GM18499 (cell line): ENCODE results near the gene NDOR1.
"Not testable (repeated sequence)": the region's sequence is repeated elsewhere in the genome, so short reads cannot be mapped to it uniquely, and the experiment has no call there.

Experiments
- ATAC-seq: cut with Tn5 transposase; IDR thresholded peaks from one replicate; pipeline ENCODE4 v1.9.1; 2021; ENCODE audit warnings: moderate number of reproducible peaks; ENCODE audit not compliant: insufficient read depth, unreplicated experiment

The NDOR1 gene

GRCh38 chr9:137253717-137254623, 48.5 kb downstream of the NDOR1 start:
- ATAC-seq = no peak

GRCh38 chr9:137254624-137255447, 49.3 kb downstream of the NDOR1 start, which contains the start of gene NELFB:
Gene NELFB, plus strand, starts transcription at chr9:137255327.
- ATAC-seq = no peak

GRCh38 chr9:137255448-137256114, 50.1 kb downstream of the NDOR1 start:
- no peak for ATAC-seq

GRCh38 chr9:137256362-137256761, 50.9 kb downstream of the NDOR1 start:
- no peak for ATAC-seq

GRCh38 chr9:137256856-137257255, 51.4 kb downstream of the NDOR1 start:
- no peak for ATAC-seq

GRCh38 chr9:137262173-137262908, 56.8 kb downstream of the NDOR1 start:
- not testable (repeated sequence) for ATAC-seq

- ATAC-seq = no peak
These were observed 57.4 kb downstream of the NDOR1 start for GRCh38 chr9:137262909-137263285.

GRCh38 chr9:137263506-137263905, 58.0 kb downstream of the NDOR1 start:
- ATAC-seq = no peak

- ATAC-seq = no peak
These were observed 58.6 kb downstream of the NDOR1 start for GRCh38 chr9:137264067-137264466.

- ATAC-seq = no peak
These were observed 60.1 kb downstream of the NDOR1 start for GRCh38 chr9:137265496-137266161.

- ATAC-seq = no peak
These were observed 60.6 kb downstream of the NDOR1 start for GRCh38 chr9:137266162-137266527.
